BLaER1 (cell line): ENCODE measurements around the gene ERVFRD-1.

Experiments used
- H3K27ac ChIP-seq: shearing (Covaris generic); formaldehyde crosslinking; 2 replicates; pipeline ENCODE4 v1.8.1; 2022
- H3K27me3 ChIP-seq: shearing (Covaris generic); formaldehyde crosslinking; 2 replicates; pipeline ENCODE4 v1.8.1; 2022
- H3K36me3 ChIP-seq: shearing (Covaris generic); formaldehyde crosslinking; 2 replicates; pipeline ENCODE4 v1.8.1; 2022
- H3K4me1 ChIP-seq: shearing (Covaris generic); formaldehyde crosslinking; 2 replicates; pipeline ENCODE4 v1.8.1; 2022
- H3K4me2 ChIP-seq: shearing (Covaris generic); formaldehyde crosslinking; 2 replicates; pipeline ENCODE4 v1.8.1; 2022
- H3K4me3 ChIP-seq: shearing (Covaris generic); formaldehyde crosslinking; 2 replicates; pipeline ENCODE4 v1.8.1; 2022
- H3K9ac ChIP-seq: shearing (Covaris generic); formaldehyde crosslinking; 2 replicates; pipeline ENCODE4 v1.8.1; 2022
- H3K9me3 ChIP-seq: shearing (Covaris generic); formaldehyde crosslinking; 2 replicates; pipeline ENCODE4 v1.8.1; 2022
- H4K20me1 ChIP-seq: shearing (Covaris generic); formaldehyde crosslinking; 2 replicates; pipeline ENCODE4 v1.8.1; 2022
- Cebpa-rat ChIP-seq: shearing (Covaris generic); IDR thresholded peaks from 2 replicates; pipeline ENCODE4 v1.8.1; 2022

The ERVFRD-1 gene

GRCh38 chr6:11113038-11113437 is 1.5 kb upstream of the ERVFRD-1 start:
- Histone ChIP-seq H3K4me3 (no peak overlapping the region), H3K4me1 (peaks cover 8% of the 10 kb centered on the region), H3K9ac (no peak overlapping the region), H3K9me3 (peaks cover 36% of the 10 kb centered on the region), H3K4me2 (no peak overlapping the region), H3K27ac (no peak overlapping the region), H4K20me1 (peaks cover 24% of the 10 kb centered on the region), H3K27me3 (no peaks in the 10 kb centered on the region), H3K36me3 (peaks cover 30% of the 10 kb centered on the region; the same call in 1 of the 2 replicates)
- no peak for TF ChIP-seq Cebpa-rat

- H3K4me3 ChIP-seq = no peak overlapping the region
- no peak overlapping the region for H3K27ac ChIP-seq
- H3K9ac ChIP-seq = no peak overlapping the region
- no peak for TF ChIP-seq Cebpa-rat
- no peaks in the 10 kb centered on the region for H3K27me3 ChIP-seq
- H3K9me3 ChIP-seq = peaks cover 35% of the 10 kb centered on the region
- 0 out of 2 replicates have a peak overlapping the region, but pooled peaks have one; percentile 3 for H3K4me2 ChIP-seq
- H3K4me1 ChIP-seq = peaks cover 8% of the 10 kb centered on the region
- H4K20me1 ChIP-seq = peaks cover 25% of the 10 kb centered on the region
- H3K36me3 ChIP-seq = peaks cover 33% of the 10 kb centered on the region; the same call in 1 of the 2 replicates
Measured at GRCh38 chr6:11111769-11112437, 378 bp upstream of the ERVFRD-1 start.

DNA sequence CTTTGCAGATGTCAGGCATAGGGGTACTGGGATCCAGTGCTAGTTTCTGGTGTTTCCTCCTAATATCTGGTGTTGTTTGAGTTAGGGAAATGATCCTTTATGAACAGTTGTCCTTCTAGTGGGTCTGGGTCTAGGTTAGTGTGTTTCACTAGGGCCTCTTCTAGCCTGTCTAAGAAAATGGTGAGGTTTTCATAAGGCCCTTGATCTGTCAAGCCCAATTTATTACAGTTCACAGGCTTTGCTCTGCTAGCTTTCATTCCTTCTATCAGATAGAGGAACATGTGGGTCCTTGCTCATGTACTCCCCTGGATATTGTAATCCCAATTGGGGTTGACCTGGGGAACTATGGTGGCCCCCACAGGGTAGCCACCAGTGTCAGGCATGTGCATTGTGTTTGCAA is 2.8 kb downstream of the ERVFRD-1 start:
- no peak overlapping the region for H3K9ac ChIP-seq
- H3K4me3 ChIP-seq = no peak overlapping the region
- TF ChIP-seq Cebpa-rat = no peak
- peaks cover 8% of the 10 kb centered on the region for H3K4me1 ChIP-seq
- H3K27ac ChIP-seq = no peak overlapping the region
- peaks cover 42% of the 10 kb centered on the region for H3K36me3 ChIP-seq
- H3K9me3 ChIP-seq = peaks cover 66% of the 10 kb centered on the region
- no peaks in the 10 kb centered on the region for H3K27me3 ChIP-seq
- no peak overlapping the region for H3K4me2 ChIP-seq
- peaks cover 41% of the 10 kb centered on the region for H4K20me1 ChIP-seq

DNA sequence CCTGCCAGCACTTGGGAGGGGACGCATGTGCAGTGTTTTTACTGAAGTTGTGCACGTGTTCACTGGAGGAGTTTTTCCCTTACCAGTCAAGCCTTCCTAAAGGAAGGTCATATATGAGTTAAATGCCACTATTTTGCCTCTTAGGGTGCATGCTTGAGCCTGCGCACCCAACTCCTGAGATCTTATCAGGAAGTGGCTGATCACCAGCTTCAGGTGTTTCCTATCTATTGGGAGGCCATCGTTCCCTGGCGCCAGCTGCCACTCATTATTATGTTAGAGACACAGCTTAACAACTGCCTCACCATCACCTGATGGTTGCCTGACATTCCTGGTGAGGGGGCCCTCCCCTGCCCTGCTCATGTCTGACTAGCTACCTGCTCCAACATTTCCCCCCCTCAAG is 8.5 kb downstream of the ERVFRD-1 start:
- Histone ChIP-seq H3K9ac (no peak overlapping the region), H3K4me1 (peaks cover 9% of the 10 kb centered on the region; the same call in 1 of the 2 replicates), H4K20me1 (peaks cover 17% of the 10 kb centered on the region; the same call in 1 of the 2 replicates), H3K9me3 (peaks cover 80% of the 10 kb centered on the region), H3K27ac (no peak overlapping the region), H3K36me3 (peaks cover 57% of the 10 kb centered on the region), H3K27me3 (no peaks in the 10 kb centered on the region), H3K4me2 (peak overlapping the region; percentile 18), H3K4me3 (no peak overlapping the region)
- no peak for TF ChIP-seq Cebpa-rat

DNA sequence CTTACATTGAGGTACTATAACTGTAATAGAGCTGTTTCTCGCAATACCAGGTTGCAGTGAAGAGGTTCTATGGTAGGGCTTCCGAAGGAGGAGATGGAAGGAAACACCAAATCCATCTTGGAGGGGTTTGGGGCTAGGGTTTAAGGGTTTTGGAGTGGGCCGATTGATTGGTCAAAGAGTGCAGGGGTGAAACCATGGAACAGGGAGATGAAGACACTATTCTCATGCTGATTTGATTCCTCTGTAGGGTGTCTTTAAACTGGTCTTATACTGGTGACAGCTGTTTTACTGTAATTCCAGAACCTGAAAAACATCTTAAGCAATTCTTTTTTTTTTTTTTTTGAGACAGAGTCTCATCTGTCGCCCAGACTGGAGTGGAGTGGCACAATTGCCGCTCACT is 10.1 kb downstream of the ERVFRD-1 start:
- Histone ChIP-seq H3K4me1 (peaks cover 10% of the 10 kb centered on the region), H3K27ac (no peak overlapping the region), H3K27me3 (no peaks in the 10 kb centered on the region), H3K9me3 (peaks cover 72% of the 10 kb centered on the region), H3K4me3 (no peak overlapping the region), H4K20me1 (peaks cover 11% of the 10 kb centered on the region; the same call in 1 of the 2 replicates), H3K9ac (no peak overlapping the region), H3K36me3 (peaks cover 69% of the 10 kb centered on the region), H3K4me2 (no peak overlapping the region)
- TF ChIP-seq Cebpa-rat = no peak

DNA sequence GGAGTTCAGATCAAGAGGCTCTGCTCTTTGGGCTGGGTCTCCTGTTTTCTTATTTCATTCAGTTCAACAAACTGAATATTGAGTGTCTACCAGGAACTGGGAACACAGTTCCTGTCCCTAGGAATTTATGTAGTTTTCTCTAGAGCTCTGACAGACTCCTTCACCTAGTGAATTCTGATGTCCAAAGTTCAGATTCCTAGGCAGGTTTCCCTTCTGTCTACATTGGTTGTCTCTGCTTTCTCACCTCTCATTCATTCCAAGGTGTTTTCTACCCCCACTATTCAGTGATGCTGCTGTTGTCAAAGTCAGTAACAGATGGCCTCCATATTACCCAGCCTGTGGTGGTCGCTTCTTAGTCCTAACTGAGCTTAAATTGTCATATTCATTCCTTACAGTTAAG is 13.5 kb downstream of the ERVFRD-1 start:
- H3K36me3 ChIP-seq = peaks cover 53% of the 10 kb centered on the region

GRCh38 chr6:11097476-11097875 is 14.0 kb downstream of the ERVFRD-1 start:
- H3K4me1 ChIP-seq = peaks cover 25% of the 10 kb centered on the region
- no peak overlapping the region for H3K4me3 ChIP-seq
- no peak overlapping the region for H3K9ac ChIP-seq
- no peak for TF ChIP-seq Cebpa-rat
- no peak overlapping the region for H3K27ac ChIP-seq
- H3K9me3 ChIP-seq = peaks cover 33% of the 10 kb centered on the region
- H3K27me3 ChIP-seq = no peaks in the 10 kb centered on the region
- peaks cover 10% of the 10 kb centered on the region for H4K20me1 ChIP-seq
- no peak overlapping the region for H3K4me2 ChIP-seq
- peaks cover 47% of the 10 kb centered on the region for H3K36me3 ChIP-seq

More for the DNA sequence above, 13.5 kb downstream of the ERVFRD-1 start:
- peaks cover 25% of the 10 kb centered on the region for H3K4me1 ChIP-seq
- no peak overlapping the region for H3K27ac ChIP-seq
- no peak for TF ChIP-seq Cebpa-rat
- no peaks in the 10 kb centered on the region for H3K27me3 ChIP-seq
- H3K4me2 ChIP-seq = no peak overlapping the region
- peaks cover 38% of the 10 kb centered on the region for H3K9me3 ChIP-seq
- H3K9ac ChIP-seq = no peak overlapping the region
- peaks cover 10% of the 10 kb centered on the region for H4K20me1 ChIP-seq
- no peak overlapping the region for H3K4me3 ChIP-seq

GRCh38 chr6:11096109-11096508 is 15.4 kb downstream of the ERVFRD-1 start:
- 0 out of 2 replicates have a peak, but pooled peaks have one; percentile 43 for TF ChIP-seq Cebpa-rat
- no peak overlapping the region for H3K27ac ChIP-seq
- peaks cover 34% of the 10 kb centered on the region for H3K4me1 ChIP-seq
- H3K4me2 ChIP-seq = peak overlapping the region; percentile 87
- no peak overlapping the region for H3K4me3 ChIP-seq
- no peak overlapping the region for H3K9ac ChIP-seq
- H3K36me3 ChIP-seq = peaks cover 37% of the 10 kb centered on the region
- no peaks in the 10 kb centered on the region for H3K27me3 ChIP-seq
- H4K20me1 ChIP-seq = peaks cover 10% of the 10 kb centered on the region
- H3K9me3 ChIP-seq = peaks cover 21% of the 10 kb centered on the region

DNA sequence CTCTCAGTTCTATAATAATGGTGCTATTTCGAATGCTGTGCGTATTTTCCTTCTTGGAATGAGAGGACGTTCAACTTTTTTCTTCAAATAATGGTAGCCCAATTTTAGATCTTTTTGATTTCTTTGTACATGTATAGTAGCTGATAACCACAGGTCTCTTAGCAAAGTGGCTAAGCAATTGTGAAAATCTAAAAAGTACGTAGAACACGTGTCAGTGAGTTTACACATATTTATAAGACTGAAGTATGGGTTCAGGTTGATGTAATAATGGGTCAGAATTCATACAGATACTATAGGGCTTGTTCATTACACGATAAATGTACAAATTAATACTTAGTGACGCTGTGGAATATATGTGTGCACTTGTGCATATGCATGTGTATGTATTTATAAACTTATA is 16.6 kb downstream of the ERVFRD-1 start:
- peak overlapping the region; percentile 94 for H3K9ac ChIP-seq
- no peaks in the 10 kb centered on the region for H3K27me3 ChIP-seq
- H4K20me1 ChIP-seq = peaks cover 10% of the 10 kb centered on the region
- H3K36me3 ChIP-seq = peaks cover 31% of the 10 kb centered on the region
- H3K4me3 ChIP-seq = peak overlapping the region; percentile 88
- H3K9me3 ChIP-seq = peaks cover 10% of the 10 kb centered on the region
- peaks cover 34% of the 10 kb centered on the region for H3K4me1 ChIP-seq
- peak overlapping the region; percentile 87 for H3K4me2 ChIP-seq
- peak overlapping the region; percentile 97 for H3K27ac ChIP-seq
- no peak for TF ChIP-seq Cebpa-rat

GRCh38 chr6:11094411-11094851 is 17.1 kb downstream of the ERVFRD-1 start:
- Histone ChIP-seq H3K36me3 (peaks cover 26% of the 10 kb centered on the region), H3K27ac (peak overlapping the region; percentile 97), H4K20me1 (peaks cover 10% of the 10 kb centered on the region), H3K4me2 (peak overlapping the region; percentile 87), H3K9me3 (peaks cover 5% of the 10 kb centered on the region; the same call in 1 of the 2 replicates), H3K9ac (peak overlapping the region; percentile 94), H3K4me3 (peak overlapping the region; percentile 88), H3K27me3 (no peaks in the 10 kb centered on the region), H3K4me1 (peaks cover 34% of the 10 kb centered on the region)
- no peak for TF ChIP-seq Cebpa-rat
